IPS-NIHi11 (cell line): ENCODE results near the gene C1QTNF6.
"Not testable (repeated sequence)": the region's sequence is repeated elsewhere in the genome, so short reads cannot be mapped to it uniquely, and the experiment has no call there.

ENCODE experiments used
- DNase-seq: peaks from one replicate; pipeline ENCODE4 v3.0.0; 2012; ENCODE audit warnings: mixed read lengths, low spot score

Gene C1QTNF6

GRCh38 chr22:37187891-37188761 is at the start of gene C1QTNF6:
C1QTNF6 (minus strand) TSS chr22:37188247; CDS start chr22:37188213, 34 bp downstream.
- no peak for DNase-seq

DNA sequence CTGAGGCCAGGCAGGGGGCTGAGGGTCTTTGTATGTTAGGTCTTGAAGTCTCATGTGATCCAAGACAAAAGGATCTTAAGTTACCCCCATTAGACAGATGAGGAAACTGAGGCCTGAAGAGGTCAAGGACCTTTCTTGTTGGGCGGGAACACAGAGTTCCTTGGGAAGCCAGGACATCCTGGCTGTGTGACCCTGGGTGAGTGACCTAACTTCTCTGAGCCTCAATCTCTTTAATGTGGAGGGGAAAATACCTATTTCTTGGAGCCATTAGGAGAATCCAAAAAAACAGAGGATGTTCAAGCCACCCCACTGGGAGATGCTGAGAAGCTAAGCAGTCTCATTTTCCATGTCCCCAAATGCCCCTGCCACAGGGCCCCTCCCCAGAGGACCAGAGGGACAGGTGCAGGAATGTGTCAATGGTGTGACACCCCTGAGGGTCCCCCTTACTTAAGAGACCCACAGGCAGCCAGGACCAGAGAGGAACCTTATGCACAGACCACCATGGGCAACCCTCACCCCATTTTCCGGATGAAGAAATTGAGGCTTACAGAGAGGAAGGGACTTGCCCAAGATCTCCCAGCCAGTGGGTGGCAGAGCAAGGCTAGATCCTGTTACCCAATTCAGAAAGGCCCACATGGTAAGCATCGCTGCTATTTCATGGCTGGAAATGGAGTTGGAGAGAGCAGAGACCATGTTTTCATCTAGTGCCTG is 48.0 kb upstream of the C1QTNF6 start:
- no peak for DNase-seq

- DNase-seq = peak; percentile 6
Observed at GRCh38 chr22:37234736-37235711, 47.0 kb upstream of the C1QTNF6 start.

DNA sequence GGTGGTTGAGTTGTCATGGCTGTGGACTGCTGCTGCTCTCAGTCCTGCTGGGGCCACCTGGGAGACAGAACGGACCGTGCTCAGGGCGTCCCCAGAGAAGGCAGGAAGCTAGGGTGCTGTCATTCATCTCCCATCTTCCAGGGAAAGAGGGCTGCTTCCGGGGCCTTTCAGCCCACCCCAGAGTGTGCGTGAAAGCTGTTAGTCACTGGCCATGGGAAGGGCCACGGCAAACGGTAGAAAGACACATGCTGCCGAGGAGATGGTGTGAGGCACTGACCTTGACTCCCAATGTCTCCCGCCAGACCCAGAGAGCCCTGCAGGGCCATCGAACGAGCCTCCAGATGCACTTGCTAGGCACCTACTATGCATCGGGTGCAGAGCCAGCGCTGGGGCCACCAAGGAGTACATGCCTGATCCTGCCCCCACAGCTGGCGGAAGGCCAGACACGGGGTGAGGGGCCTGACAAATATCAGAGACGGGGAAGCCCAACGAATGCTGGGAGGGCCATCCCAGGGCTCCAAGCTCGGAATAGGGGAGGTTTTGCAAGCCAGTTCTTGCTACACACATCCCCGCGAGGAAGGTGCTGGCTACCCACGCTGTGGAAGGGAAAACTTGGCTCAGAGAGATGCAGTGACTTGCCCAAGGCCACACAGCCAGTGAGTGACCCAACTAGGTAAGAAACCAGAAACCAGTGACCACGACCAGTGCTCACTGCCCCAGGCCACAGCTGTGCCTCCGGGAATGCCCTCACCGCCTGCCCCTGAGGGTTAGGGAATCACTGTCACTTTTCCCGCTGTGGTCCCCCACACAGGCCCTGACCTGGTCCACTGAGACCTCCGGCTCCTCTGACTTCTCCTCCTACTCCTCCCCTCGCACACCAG is 45.9 kb upstream of the C1QTNF6 start:
- DNase-seq = peak; percentile 3

DNA sequence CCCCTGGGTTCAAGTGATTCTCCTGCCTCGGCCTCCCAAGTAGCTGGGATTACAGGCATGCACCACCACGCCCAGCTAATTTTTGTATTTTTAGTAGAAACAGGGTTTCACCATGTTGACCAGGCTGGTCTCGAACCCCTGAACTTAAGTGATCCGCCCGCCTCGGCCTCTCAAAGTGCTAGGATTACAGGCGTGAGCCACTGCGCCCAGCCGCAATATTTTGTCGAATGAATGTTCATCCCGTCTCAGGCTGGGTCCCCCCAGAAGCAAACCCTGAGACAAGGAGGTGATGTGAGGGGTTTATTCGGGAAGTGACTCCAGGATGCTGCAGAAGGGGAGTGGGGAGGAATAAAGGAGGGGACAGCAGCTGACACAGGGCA is 45.3 kb upstream of the C1QTNF6 start:
- not testable (repeated sequence) for DNase-seq

DNA sequence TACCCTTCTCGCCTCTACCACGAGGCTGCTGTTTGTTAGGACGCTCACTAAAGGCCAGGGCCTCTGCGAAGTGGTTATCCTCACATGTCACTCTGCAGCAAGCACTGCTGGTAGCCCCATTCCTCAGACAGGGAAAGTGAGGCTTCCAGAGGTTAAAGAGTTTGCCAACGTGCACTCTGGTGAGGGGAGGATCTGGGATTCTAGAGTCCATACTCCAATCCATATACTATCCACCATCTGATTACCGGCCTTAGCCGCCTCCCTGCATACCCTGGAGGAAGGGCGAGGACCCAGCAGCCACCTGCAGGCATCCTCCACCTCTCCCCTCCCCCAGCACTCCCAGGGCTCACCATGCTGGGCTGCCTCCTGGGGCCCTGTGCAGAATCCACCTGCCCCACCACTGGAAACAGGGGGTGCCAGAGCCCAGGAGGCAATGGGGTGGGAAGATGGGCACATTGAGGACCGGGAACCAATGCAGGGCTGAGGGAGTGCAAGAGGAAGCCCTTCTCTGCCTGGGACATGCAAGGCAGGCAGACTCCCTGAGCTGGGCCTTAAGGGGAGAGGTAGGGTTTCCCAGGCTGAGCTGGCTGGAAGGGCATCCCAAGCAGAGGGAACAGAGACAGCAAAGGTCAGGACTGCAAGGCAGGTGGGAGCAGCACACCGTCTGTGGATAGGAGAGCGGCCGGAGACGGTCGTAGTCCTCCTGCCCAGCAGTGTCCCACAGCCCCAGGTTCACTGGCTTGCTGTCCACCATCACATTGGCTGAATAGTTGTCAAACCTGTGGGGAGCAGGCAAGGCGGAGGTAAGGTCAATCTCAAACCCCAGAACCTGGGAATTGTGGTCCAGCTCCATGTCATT is 44.3 kb upstream of the C1QTNF6 start:
- DNase-seq = no peak

DNA sequence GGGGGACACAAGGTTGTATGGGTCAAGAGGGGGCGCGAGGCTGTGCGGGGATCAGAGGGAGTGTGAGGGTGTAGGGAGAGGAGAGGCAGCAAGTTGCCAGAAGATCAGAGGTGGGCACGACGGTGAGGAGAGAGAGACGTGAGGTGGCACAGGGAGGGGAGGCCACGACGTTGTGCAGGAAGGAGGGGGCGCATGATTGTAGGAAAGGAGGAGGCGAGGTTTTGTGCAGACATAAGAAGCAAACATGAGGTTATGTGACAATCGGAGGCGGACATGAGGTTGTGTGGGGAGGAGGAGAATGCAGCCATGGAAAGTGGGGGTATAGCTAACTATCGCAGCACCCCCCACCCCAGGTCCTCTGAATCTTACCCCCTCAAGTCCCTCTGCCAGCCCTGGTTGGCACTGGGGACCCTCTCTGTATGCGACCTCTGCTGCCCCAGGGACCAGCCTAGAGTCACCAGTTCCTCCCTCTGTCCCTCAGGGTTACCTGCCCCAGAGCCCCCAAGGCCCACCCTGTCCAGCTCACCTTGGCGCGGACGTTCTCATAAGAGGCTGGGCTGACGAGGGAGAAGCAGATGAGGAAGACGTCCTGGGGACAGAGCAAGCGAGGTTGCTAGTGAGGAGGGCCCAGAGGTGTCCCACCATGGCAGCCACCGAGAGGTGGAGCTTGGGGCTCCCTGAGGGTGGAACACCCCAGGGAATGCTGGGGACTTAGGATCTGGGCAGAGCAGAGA is 43.5 kb upstream of the C1QTNF6 start:
- DNase-seq = no peak

- DNase-seq = no peak
Observed at GRCh38 chr22:37230673-37231405, 42.8 kb upstream of the C1QTNF6 start.

GRCh38 chr22:37229805-37230672 is 42.0 kb upstream of the C1QTNF6 start:
- no peak for DNase-seq

GRCh38 chr22:37229012-37229804 is 41.2 kb upstream of the C1QTNF6 start:
- no peak for DNase-seq

GRCh38 chr22:37228106-37229011 is 40.3 kb upstream of the C1QTNF6 start:
- DNase-seq = no peak

DNA sequence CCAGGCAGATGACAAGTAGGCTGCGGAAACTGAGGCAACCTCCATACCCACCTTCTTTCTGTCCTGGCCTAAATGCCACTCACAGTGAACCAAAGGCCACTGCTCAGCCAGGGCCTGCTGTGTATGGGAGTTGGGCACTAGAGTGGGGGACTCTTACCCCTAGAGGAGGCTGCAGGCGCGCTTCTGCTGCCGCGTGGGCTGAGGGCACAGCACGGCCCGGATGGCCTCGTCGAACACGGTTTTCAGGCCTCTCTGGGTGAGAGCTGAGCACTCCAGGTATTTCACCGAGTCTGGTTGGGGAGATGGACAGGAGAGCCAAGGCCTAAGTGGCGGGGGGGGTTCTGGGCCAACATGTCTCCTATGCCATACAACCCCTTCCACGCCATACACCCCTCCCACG is 38.5 kb upstream of the C1QTNF6 start:
- no peak for DNase-seq

DNA sequence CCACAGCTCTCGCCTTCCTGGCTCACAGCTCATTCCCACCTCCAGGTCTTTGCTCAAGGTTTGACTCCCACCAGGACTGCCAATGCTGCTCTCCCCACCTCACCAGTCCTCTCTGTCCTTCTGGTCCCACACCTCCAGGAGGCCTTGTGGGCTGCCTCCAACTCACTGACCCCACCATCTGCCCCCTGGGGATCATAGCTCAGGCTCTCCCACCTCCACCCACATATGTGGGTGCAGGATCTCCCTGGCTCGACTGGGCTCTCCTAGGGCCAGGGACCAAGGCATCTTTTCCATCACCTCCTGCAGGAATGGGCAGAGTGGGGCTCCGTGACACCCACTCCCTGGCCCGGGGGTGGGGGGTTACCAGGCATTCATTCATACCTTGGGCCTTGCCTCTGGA is 38.0 kb upstream of the C1QTNF6 start:
- no peak for DNase-seq

DNA sequence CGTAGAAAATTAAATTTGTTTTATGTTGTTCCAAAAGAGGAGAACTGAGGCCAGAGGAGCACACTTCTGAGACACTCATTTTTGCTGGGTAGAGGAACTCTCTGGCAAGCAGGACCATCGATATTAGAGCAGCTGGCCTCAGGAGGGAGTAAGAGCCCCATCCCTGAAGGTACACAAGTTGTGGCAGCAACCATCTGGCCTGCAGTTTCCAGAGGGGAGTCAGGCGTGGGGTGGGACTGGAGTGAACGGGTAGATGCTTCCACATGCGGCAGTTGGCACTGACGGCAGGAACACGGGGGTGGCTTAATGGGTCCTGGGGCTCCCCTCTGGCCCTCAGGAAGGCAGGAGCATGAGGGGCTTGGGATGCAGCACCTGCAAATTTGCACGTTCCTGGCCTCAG is 37.4 kb upstream of the C1QTNF6 start:
- no peak for DNase-seq

DNA sequence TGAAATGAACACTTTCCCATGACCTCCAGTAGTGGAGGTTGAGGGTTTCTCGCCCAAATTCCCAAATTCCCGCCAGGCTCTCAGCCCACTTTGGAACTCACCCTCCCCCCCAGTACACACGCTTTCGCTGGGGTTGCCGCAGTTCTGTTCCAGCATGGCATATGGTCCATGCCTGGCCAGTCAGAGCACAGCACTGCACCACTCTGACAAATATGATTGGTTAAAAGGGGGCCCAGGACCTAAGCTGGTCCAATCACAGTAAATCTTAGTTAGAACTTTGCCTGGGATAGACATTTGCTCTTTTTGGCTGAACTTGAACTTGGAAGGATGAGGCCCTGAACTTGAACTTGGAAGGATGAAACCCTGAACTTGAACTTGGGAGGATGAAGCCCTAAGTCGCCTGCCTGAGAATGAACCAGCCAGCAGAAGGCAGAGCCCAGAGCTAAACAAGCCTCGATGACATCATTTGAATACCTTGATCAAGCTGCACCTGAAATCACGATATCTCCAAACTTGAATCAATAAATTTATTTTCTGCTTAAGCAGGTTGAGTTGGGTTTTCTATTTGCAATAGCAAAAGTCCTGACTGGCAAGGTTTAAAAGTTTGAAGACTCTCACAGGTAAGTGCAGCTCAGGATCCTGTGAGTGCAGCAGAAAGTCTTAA is 36.8 kb upstream of the C1QTNF6 start:
- no peak for DNase-seq
